ENCODE results near the gene SCIMP. TPM values are rescaled to one million over a fixed set of nuclear protein-coding genes. Genes with fewer than 3 reads are reported as not detected.

The SCIMP gene
- total and polyA plus RNA-seq, 9 of the 15 experiments (the other 6 are each of a cell fraction or from before 2014, with no cell fraction given) = 0.01 to 0.11 (median 0.04) TPM; not detected in 6

GRCh38 chr17:5281814-5282641, 47.4 kb upstream of the SCIMP start, which contains the start of gene RABEP1 (continued):
- no peak for TF ChIP-seq TSHZ1 (CRISPR knock-in tag; IDR thresholded peaks at IDR 0.05)
- peak; percentile 74 for TF ChIP-seq RBFOX2 (IDR thresholded peaks at IDR 0.05; ENCODE audit: low read depth, low read length)
- TF ChIP-seq KAT7 (CRISPR knock-in tag; IDR thresholded peaks at IDR 0.05; ENCODE audit: borderline replicate concordance) = no peak
- TF ChIP-seq ESRRA (IDR thresholded peaks at IDR 0.05; ENCODE audit: borderline replicate concordance, low read depth) = peak; percentile 25; the same call in 1 of the 2 replicates
- TF ChIP-seq GABPA (tag; conservative IDR thresholded peaks at IDR 0.05; ENCODE audit: low read depth) = 0 out of 2 replicates have a peak, but pooled peaks have one; percentile 17
- no peak for TF ChIP-seq RERE (CRISPR knock-in tag; IDR thresholded peaks at IDR 0.05; ENCODE audit: borderline replicate concordance)
- TF ChIP-seq XRCC3 (IDR thresholded peaks at IDR 0.05) = no peak
- no peak for TF ChIP-seq SNIP1 (IDR thresholded peaks at IDR 0.05; ENCODE audit: low read depth)
- TF ChIP-seq, protein P1, sequence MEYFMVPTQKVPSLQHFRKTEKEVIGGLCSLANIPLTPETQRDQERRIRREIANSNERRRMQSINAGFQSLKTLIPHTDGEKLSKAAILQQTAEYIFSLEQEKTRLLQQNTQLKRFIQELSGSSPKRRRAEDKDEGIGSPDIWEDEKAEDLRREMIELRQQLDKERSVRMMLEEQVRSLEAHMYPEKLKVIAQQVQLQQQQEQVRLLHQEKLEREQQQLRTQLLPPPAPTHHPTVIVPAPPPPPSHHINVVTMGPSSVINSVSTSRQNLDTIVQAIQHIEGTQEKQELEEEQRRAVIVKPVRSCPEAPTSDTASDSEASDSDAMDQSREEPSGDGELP (CRISPR knock-in tag; IDR thresholded peaks at IDR 0.05; ENCODE audit: borderline replicate concordance) = peak; percentile 42; the same call in 1 of the 2 replicates
- TF ChIP-seq, protein P2, sequence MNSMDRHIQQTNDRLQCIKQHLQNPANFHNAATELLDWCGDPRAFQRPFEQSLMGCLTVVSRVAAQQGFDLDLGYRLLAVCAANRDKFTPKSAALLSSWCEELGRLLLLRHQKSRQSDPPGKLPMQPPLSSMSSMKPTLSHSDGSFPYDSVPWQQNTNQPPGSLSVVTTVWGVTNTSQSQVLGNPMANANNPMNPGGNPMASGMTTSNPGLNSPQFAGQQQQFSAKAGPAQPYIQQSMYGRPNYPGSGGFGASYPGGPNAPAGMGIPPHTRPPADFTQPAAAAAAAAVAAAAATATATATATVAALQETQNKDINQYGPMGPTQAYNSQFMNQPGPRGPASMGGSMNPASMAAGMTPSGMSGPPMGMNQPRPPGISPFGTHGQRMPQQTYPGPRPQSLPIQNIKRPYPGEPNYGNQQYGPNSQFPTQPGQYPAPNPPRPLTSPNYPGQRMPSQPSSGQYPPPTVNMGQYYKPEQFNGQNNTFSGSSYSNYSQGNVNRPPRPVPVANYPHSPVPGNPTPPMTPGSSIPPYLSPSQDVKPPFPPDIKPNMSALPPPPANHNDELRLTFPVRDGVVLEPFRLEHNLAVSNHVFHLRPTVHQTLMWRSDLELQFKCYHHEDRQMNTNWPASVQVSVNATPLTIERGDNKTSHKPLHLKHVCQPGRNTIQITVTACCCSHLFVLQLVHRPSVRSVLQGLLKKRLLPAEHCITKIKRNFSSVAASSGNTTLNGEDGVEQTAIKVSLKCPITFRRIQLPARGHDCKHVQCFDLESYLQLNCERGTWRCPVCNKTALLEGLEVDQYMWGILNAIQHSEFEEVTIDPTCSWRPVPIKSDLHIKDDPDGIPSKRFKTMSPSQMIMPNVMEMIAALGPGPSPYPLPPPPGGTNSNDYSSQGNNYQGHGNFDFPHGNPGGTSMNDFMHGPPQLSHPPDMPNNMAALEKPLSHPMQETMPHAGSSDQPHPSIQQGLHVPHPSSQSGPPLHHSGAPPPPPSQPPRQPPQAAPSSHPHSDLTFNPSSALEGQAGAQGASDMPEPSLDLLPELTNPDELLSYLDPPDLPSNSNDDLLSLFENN (IDR thresholded peaks at IDR 0.05; ENCODE audit: low read depth in 2 of 2, low read length in 2 of 2) = 0 out of 4 replicates have a peak, but pooled peaks of 1 of the 2 experiments have one; percentile 39
- no peak for TF ChIP-seq ELF2 (CRISPR knock-in tag; IDR thresholded peaks at IDR 0.05)
- no peak for TF ChIP-seq MBD2 (IDR thresholded peaks at IDR 0.05; ENCODE audit: borderline replicate concordance, low read depth)
